ENCODE data around the gene RAB7A.
"Not testable (repeated sequence)": the region's sequence is repeated elsewhere in the genome, so short reads cannot be mapped to it uniquely, and the experiment has no call there.

RAB7A gene

DNA sequence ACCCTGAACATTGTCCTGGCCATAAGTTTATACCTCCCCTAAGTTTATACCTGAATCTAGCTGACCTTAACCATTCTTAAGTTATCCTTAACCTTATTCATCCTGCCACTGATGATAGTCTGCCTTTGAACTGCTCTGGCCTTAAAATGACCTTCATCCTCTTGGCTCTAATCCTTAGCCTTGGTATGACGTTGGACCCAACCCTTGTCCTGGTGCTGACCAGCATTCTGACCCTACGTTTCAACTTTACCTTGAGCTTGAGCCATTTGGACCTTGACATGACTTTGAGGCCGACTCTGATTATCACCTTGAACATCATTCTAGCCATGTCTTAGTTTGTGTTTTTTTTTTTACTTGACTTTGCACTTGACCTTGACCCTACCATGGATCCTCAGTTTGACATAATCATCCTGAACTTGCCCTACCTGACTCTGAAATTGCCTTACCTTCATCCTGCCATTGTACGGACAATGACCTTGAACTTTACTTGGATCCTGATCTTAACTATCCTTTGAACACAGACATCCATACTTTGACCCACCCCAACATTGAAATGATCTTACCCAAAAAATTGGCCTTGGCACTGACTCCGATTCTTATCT, 92.3 kb downstream of the RAB7A start:
- DNase-seq (ENCODE audit: low read depth) = no peak

GRCh38 chr3:128820252-128820839, 94.4 kb downstream of the RAB7A start:
- no peak for DNase-seq (ENCODE audit: low read depth)

GRCh38 chr3:128823008-128823407, 97.0 kb downstream of the RAB7A start:
- DNase-seq (ENCODE audit: low read depth) = no peak

GRCh38 chr3:128823631-128824030, 97.6 kb downstream of the RAB7A start:
- no peak for DNase-seq (ENCODE audit: low read depth)

DNA sequence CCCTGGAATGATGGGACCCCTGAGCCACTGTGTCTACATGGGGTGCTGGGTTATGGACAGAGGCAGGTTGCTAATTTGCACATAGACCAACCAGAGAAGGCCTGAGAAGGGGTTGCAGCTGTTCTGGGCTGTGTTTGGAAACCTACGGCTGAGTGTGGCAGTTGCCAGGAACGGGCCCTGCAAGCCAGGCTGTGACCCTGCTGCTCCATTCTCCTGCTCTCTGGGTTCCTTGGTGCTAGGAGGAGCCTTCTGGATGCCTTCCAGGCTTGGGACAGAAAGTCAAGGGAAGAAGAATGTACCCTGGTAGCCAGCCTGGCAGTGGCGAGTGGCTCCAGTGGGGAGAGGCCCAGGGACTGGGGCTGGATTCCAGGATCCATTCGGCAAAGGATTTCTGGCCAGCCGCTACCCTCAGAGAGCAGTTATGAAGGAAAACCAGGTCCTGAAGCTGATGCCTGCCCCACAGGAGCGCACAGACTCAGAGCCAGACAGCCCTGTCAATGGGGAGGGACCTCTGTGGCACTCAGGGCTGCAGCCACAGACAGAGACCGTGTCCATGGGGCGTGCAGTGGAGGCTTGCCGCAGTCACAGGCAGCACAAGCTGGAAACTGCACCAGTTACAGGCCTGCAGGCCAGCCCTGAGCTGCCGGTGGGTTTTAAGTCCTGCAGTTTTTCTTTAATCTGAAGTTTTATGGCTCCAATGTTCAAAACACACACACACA, 98.3 kb downstream of the RAB7A start:
- DNase-seq (ENCODE audit: low read depth) = no peak

- no peak for DNase-seq (ENCODE audit: low read depth)
These were observed 99.2 kb downstream of the RAB7A start for GRCh38 chr3:128825117-128825725.

- not testable (repeated sequence) for DNase-seq (ENCODE audit: low read depth)
These were observed 103.1 kb downstream of the RAB7A start for GRCh38 chr3:128829087-128829486.

DNA sequence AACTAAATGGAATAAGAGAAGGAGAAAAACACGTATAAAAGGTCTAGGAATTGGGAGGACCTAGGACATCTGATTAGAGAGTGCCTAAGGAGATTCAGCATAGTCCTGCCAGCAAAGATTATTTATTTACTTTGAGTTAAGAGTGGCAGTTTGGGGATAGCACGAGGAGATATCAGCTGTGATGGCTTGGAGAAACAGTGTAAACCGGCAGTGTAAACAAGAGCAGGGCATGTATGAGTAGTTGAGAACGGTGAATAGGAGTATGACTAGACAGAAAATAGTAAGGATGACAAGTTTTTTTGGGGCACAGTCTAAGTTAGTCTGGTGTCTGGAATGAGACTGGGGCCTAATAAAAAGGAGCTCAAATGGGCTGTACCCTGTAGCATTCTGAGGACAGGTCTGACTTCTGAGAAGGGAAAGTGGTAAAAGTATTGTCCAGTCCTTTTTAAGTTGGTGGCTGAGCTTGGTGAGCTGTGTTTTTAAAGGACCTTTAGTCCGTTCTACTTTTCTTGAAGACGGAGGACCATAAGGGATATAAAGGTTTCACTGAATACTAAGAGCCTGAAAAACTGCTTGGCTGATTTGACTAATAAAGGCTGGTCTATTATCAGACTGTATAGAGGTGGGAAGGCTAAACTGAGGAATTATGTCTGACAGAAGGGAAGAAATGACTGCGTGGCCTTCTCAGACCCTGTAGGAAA, 104.1 kb downstream of the RAB7A start:
- not testable (repeated sequence) for DNase-seq (ENCODE audit: low read depth)

- DNase-seq (ENCODE audit: low read depth) = not testable (repeated sequence)
These were observed 104.8 kb downstream of the RAB7A start for GRCh38 chr3:128830762-128831161.

- not testable (repeated sequence) for DNase-seq (ENCODE audit: low read depth)
These were observed 107.0 kb downstream of the RAB7A start for GRCh38 chr3:128832979-128833378.

- DNase-seq (ENCODE audit: low read depth) = no peak
These were observed 109.1 kb downstream of the RAB7A start for GRCh38 chr3:128835096-128835495.

- DNase-seq (ENCODE audit: low read depth) = no peak
These were observed 116.2 kb downstream of the RAB7A start for GRCh38 chr3:128841926-128842920.

- DNase-seq (ENCODE audit: low read depth) = no peak
These were observed 118.5 kb downstream of the RAB7A start for GRCh38 chr3:128844502-128844901.

- no peak for DNase-seq (ENCODE audit: low read depth)
These were observed 119.3 kb downstream of the RAB7A start for GRCh38 chr3:128845119-128845777.

- peak; percentile 57 for DNase-seq (ENCODE audit: low read depth)
These were observed 119.9 kb downstream of the RAB7A start for GRCh38 chr3:128845778-128846485.

- DNase-seq (ENCODE audit: low read depth) = no peak
These were observed 120.5 kb downstream of the RAB7A start for GRCh38 chr3:128846486-128846891.

- DNase-seq (ENCODE audit: low read depth) = no peak
These were observed 121.8 kb downstream of the RAB7A start for GRCh38 chr3:128847666-128848370.

DNA sequence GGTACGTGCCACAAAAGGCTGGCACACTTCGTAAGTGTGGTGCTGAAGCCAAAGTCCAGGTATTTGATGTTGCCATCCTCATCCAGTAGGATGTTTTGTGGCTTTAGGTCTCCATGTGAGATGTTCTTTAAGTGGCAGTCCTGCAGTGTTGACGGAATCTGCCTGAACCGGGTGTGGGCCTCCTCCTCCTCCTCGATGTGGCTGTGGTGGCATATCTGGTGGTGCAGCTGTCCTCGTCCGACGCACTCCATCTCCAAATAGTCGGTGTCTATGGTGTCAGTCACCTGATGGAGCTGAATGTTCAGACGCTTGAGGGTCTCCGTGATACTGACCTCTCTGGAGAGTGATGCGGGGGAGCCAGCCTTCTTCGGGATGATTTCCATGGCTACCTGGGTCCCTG, 123.0 kb downstream of the RAB7A start:
- no peak for DNase-seq (ENCODE audit: low read depth)

DNA sequence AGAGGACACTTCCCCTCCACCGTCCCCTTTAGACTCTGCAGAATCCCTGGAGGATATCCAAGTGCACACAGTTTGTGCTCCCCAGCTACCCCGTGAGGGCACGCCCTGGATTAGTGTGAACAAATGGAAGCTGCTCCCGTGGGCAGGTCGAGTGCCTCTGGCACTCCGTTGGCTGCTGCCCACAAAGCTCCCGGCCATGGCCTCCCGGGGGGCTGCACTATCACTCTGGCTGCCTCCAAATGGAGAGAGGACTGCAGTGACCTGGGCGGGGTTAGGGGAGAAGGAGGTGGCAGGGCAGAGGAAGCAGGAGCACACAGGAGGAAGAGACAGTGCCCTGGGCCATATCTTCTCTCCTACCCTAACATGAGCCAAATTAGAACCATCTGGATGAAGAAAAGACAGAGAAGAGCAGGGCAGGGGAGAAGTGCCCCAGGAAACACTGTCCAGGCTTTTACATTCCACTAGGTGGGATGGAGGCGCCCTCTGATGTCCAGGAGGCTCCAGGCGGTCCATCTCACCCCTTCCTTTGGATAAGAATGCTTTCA, 124.0 kb downstream of the RAB7A start:
- DNase-seq (ENCODE audit: low read depth) = peak; percentile 2

Measured in stromal cell of bone marrow (primary cell).